HUES6 (cell line): Measurements from ENCODE around the gene RBBP8NL.
"Not testable (repeated sequence)": the region's sequence is repeated elsewhere in the genome, so short reads cannot be mapped to it uniquely, and the experiment has no call there.

Source experiments
- H3K27ac ChIP-seq: 2 replicates; pipeline ENCODE4 v1.7.0; 2013; ENCODE audit warnings: low read depth, mild to moderate bottlenecking, low read length, inconsistent platforms
- H3K27me3 ChIP-seq: 2 replicates; pipeline ENCODE4 v1.6.1; 2013; ENCODE audit warnings: low read length; ENCODE audit not compliant: control insufficient read depth, insufficient read depth
- H3K36me3 ChIP-seq: 2 replicates; pipeline ENCODE4 v1.6.1; 2013; ENCODE audit warnings: low read length; ENCODE audit not compliant: control insufficient read depth, insufficient read depth
- H3K4me1 ChIP-seq: 2 replicates; pipeline ENCODE4 v1.6.1; 2013; ENCODE audit warnings: low read length; ENCODE audit not compliant: control insufficient read depth, insufficient read depth
- H3K4me3 ChIP-seq: 2 replicates; pipeline ENCODE4 v1.5.1; 2013; ENCODE audit warnings: low read depth, low read length
- H3K9ac ChIP-seq: one replicate; pipeline ENCODE4 v1.6.1; 2013; ENCODE audit warnings: mild to moderate bottlenecking, low read length
- H3K9me3 ChIP-seq: 2 replicates; pipeline ENCODE4 v1.6.1; 2013; ENCODE audit warnings: low read depth, low read length; ENCODE audit not compliant: control insufficient read depth, insufficient read depth

Gene RBBP8NL

DNA sequence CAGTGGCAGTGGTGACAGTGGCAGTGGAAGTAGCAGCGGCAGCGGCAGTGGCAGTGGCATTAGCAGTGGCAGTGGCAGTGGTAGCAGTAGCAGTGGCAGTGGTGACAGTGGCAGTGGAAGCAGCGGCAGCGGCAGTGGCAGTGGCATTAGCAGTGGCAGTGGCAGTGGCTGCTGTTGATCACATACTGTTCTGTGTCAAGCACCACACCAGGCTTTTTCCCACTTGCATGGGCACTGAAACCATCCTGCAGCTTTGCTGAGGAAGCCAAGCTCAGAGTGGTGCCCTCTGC is 1.3 kb downstream of the RBBP8NL start:
- not testable (repeated sequence) for H3K27me3 ChIP-seq, H3K9me3 ChIP-seq, H3K27ac ChIP-seq, H3K36me3 ChIP-seq, H3K4me3 ChIP-seq, H3K9ac ChIP-seq
- H3K4me1 ChIP-seq, result peaks cover 37% of the 10 kb centered on the region

DNA sequence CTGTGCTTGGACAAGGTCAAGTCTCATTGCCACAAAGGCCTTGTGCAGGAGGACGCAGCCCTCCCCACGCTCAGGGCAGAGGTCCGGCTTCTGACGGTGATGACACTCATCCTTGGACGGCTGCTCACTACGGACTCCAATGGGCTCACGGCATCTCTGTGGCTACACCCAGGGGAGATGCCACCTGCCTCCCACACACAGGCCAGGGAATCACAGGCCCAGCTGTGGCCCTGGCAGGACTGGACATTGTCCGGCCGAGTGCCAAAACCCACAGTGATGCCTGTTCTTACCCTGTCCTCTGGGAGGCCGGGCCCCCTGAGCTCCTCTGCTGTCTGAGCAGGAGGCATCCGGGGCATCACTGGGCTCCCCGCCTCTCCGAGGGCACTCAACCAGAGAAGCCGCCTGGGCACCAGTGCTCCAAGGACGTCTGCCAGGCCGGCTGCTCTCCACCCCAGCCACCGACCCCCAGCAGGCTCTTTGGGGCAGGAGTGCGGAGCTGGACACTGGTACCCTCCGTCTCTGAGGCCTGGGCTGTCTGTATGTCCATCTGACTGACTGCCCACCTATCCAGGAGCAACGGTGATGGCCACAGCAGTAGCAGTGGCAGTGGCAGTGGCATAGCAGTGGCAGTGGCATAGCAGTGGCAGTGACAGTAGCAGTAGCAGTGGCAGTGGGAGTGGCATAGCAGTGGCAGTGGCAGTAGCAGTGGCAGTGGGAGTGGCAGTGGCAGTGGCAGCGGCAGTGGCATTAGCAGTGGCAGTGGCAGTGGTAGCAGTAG is 1.9 kb downstream of the RBBP8NL start:
- no peaks in the 10 kb centered on the region; the same call in 1 of the 2 replicates for H3K9me3 ChIP-seq
- peaks cover 4% of the 10 kb centered on the region; the same call in 1 of the 2 replicates for H3K27me3 ChIP-seq
- no peak overlapping the region for H3K4me3 ChIP-seq
- no peak overlapping the region for H3K27ac ChIP-seq
- no peak overlapping the region for H3K9ac ChIP-seq
- H3K36me3 ChIP-seq, result no peaks in the 10 kb centered on the region
- H3K4me1 ChIP-seq, result peaks cover 33% of the 10 kb centered on the region

DNA sequence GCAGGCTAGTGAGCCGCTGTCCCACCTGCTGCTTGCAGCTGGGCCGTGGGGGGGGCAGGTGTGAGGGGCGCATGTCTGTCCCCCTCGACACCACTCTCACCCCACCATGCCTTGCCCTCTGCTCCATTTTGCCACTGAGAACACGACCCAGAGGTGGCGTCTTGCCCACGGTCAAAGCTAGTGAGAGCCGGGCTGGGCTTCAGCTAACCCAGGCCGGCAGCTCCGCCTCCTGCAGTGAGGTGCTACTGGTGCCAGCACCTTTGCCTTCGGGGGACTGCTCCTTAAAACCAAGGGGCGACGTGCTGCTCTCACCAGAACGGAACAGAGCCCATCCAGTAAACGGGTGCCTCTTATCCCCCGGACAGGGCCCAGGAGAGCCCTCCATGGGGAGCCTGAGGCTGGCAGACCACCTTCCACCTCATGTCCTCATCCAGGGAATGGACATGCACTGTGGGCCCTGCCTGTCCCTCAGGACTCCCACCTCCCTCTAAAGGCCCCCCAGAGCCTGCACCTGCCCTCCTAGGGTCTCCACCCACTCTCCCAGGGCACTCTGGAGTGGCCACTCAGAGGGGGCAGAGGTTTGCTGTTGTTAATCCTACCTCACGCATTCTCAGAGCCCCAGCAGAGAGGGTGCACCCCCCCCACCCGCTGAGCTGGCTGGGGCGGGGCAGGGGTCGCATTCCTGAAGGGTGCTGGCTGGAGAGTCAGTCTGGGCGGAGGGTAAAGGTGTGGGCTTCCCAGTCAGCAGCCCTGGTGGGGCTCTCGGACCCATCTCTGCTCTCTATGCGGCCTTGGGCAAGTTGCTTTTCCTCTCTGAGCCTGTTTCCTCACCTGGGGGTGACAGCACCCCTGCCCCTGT is 2.9 kb downstream of the RBBP8NL start:
- Histone ChIP-seq H3K27ac (no peak overlapping the region), H3K9me3 (no peaks in the 10 kb centered on the region; the same call in 1 of the 2 replicates), H3K27me3 (peaks cover under 1% of the 10 kb centered on the region; the same call in 1 of the 2 replicates), H3K4me3 (no peak overlapping the region), H3K4me1 (peaks cover 33% of the 10 kb centered on the region), H3K36me3 (no peaks in the 10 kb centered on the region), H3K9ac (no peak overlapping the region)

DNA sequence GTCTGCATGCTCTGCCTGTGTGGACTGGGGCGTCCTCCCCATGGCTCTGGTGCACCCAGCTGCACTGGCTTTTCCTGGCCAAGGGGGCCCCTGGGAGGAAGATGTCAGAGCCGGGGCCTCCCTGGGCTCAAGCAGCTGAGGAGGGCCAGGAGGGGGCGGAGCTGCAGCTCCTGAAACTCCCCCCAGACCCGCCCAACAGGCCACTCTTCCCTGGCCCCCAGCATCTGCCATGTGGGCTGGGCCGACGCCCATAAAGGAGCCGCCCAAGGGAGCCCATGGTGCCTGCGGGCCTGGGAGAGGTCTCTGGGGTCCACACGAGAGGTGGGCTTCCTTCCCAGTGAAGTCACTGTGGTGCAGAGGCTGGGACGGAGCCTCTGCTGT is 4.0 kb downstream of the RBBP8NL start:
- no peak overlapping the region for H3K9ac ChIP-seq
- H3K36me3 ChIP-seq, result no peaks in the 10 kb centered on the region
- H3K4me1 ChIP-seq, result peaks cover 22% of the 10 kb centered on the region
- no peak overlapping the region for H3K27ac ChIP-seq
- H3K27me3 ChIP-seq, result no peaks in the 10 kb centered on the region
- H3K4me3 ChIP-seq, result no peak overlapping the region
- no peaks in the 10 kb centered on the region; the same call in 1 of the 2 replicates for H3K9me3 ChIP-seq

DNA sequence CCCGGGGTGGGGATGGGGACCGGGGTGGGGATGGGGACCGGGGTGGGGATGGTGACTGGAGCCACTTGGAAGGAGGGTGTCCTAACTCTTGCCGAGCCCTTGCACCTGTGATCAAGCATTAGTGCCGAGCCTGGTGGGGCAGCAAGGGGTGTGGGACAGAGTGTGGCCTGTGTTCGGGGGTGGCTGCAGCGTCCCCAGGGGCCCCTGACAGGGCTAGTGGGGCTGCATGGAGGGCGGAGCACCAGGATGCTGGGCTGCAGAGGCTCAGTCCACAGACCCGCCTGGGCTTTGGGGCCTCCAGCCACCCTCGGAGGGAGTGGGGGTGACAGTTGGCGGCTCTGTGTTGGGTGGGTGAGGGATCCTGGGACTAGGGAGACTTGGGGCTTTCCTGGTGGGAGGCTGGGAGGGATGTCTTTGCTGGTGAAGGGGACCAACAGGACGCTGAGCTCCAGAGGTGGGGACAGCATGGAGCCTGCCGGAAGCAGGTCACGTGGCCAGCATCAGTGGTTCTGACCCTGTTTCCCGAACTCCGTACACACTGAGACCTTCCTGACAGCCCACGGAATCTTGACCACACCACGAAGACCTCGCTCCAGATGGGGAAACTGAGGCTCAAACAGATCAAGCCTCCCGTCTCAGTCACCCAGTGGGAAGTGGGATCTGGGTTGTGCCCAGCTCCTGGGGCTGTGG is 4.6 kb downstream of the RBBP8NL start:
- H3K27ac ChIP-seq, result no peak overlapping the region
- peaks cover 17% of the 10 kb centered on the region for H3K4me1 ChIP-seq
- H3K4me3 ChIP-seq, result no peak overlapping the region
- H3K36me3 ChIP-seq, result no peaks in the 10 kb centered on the region
- no peaks in the 10 kb centered on the region; the same call in 1 of the 2 replicates for H3K9me3 ChIP-seq
- H3K9ac ChIP-seq, result no peak overlapping the region
- no peaks in the 10 kb centered on the region for H3K27me3 ChIP-seq

DNA sequence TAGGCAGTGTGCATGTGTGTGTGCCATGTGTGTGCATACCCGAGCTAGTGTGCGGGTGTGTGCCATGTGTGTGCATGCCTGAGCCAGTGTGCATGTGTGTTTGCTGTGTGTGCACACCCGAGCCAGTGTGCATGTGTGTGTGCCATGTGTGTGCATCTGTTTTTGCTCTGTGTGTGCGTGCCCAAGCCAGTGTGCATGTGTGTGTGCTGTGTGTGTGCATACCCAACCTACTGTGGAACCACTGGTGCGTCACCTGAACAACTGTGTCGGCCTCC is 5.7 kb downstream of the RBBP8NL start:
- Histone ChIP-seq H3K4me3 (no peak overlapping the region), H3K27me3 (no peaks in the 10 kb centered on the region), H3K27ac (no peak overlapping the region), H3K9me3 (no peaks in the 10 kb centered on the region; the same call in 1 of the 2 replicates), H3K4me1 (peaks cover 9% of the 10 kb centered on the region), H3K9ac (no peak overlapping the region), H3K36me3 (no peaks in the 10 kb centered on the region)

DNA sequence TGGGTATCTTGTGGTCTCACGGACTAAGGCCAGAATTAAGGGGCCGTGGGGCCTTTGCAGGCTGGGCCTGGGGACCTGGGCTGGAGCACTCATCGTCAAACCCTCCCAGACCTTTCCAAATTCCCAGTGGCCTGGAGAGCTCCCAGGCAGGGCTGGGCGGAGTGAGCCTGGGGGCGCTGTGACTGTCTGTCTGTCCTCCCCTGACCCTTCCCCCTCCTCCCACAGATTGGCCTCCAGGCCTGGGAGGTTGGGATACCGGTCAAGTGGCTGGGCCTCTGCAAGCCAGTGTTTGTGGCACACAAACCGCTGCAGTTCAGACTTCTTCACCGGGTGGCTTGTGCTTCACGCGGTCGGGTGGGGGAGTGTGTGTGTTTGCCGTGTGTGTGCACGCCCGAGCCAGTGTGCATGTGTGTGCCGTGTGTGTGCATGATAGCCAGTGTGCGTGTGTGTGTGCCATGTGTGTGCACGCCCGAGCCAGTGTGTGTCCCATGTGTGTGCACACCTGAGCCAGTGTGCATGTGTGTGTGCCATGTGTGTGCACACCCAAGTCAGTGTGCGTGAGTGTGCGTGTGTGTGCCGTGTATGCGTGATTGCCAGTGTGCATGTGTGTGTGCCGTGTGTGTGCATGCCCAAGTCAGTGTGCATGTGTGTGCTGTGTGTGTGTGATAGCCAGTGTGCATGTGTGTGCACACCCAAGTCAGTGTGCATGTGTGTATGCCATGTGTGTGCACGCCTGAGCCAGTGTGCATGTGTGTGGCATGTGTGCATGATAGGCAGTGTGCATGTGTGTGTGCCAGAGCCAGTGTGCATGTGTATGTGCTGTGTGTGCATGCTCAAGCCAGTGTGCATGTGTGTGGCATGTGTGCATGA is 6.3 kb downstream of the RBBP8NL start:
- Histone ChIP-seq H3K9me3 (no peaks in the 10 kb centered on the region; the same call in 1 of the 2 replicates), H3K36me3 (no peaks in the 10 kb centered on the region), H3K4me1 (peaks cover 5% of the 10 kb centered on the region; the same call in 1 of the 2 replicates), H3K4me3 (no peak overlapping the region), H3K27ac (no peak overlapping the region), H3K9ac (no peak overlapping the region), H3K27me3 (no peaks in the 10 kb centered on the region)

DNA sequence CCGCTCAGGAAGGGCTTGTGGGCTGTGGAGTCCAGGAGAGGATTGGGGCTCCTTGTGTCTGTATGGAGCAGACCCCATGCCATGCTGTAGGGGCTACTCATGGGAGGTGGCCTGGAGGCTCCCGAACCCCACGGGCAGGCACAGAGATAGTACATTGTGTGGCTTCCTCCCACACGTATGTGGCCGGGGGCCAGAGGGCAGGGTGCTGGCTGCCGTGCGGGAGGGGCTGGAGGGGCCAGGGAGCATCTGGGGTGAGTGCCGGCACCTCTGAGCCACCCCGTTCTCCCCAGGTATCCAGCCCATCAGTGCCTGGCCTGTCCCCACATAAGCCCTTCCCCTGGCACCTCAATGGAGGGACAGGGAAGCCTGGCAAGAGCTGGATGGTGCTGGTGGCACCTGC is 7.6 kb downstream of the RBBP8NL start:
- Histone ChIP-seq H3K4me1 (peaks cover 5% of the 10 kb centered on the region; the same call in 1 of the 2 replicates), H3K4me3 (no peak overlapping the region), H3K27me3 (no peaks in the 10 kb centered on the region), H3K36me3 (no peaks in the 10 kb centered on the region), H3K9me3 (no peaks in the 10 kb centered on the region; the same call in 1 of the 2 replicates), H3K9ac (no peak overlapping the region), H3K27ac (no peak overlapping the region)

DNA sequence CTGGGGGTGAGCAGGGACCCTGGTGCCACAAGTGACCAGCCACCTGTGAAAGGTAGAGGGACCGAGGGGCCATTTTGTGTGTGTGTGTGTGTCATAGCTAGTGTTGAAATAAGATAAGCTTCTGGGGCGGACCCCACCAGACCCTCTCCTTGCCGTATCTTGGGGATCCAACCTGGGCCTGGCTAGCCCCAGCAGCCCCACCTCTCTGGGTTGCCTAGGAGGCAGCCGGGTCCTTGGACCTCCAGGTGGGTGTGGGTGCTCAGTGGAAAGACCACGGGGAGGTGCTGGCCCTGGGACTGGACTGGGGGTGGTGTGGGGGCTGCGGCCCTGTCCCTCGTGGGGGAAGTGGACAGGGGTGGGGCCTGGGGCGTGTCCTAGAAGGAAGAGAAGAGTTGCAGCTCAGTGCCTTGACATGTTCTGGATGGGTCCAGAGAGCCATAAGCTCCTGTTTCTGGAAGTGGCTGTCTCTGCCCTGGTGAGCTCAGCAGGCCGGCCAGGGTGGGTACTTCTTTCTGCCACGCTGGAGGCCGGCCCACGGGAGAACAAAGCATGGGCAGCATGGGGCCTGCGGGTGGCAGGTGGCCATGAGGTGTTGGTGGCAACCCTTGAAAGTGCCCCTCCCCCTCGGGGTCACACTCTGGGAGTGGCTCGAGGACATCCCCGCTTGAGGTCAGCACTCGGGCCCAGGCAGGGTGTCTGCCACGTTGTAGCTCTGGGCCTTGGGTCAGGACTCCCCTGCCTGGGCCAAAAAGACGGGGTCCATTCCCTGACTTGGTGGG is 8.4 kb downstream of the RBBP8NL start:
- no peak overlapping the region for H3K9ac ChIP-seq
- H3K27ac ChIP-seq, result no peak overlapping the region
- no peaks in the 10 kb centered on the region for H3K36me3 ChIP-seq
- no peak overlapping the region for H3K4me3 ChIP-seq
- H3K4me1 ChIP-seq, result no peaks in the 10 kb centered on the region
- no peaks in the 10 kb centered on the region; the same call in 1 of the 2 replicates for H3K9me3 ChIP-seq
- no peaks in the 10 kb centered on the region for H3K27me3 ChIP-seq
